Loucy (cell line): ENCODE results near the gene RCAN3.

Experiments used
- EZH2phosphoT487 ChIP-seq: fragments of 200-600 bp; IDR thresholded peaks from 2 replicates; pipeline ENCODE4 v1.6.1; 2018; ENCODE audit warnings: antibody characterized with exemption, mild to moderate bottlenecking, moderate library complexity, borderline replicate concordance
- TF ChIP-seq, protein P1 (sequence below): fragments of 200-600 bp; sonication (generic); conservative IDR thresholded peaks from 2 replicates; pipeline ENCODE4 v1.5.1; 2014; ENCODE audit warnings: mild to moderate bottlenecking, antibody characterized with exemption, low read length

DNA sequence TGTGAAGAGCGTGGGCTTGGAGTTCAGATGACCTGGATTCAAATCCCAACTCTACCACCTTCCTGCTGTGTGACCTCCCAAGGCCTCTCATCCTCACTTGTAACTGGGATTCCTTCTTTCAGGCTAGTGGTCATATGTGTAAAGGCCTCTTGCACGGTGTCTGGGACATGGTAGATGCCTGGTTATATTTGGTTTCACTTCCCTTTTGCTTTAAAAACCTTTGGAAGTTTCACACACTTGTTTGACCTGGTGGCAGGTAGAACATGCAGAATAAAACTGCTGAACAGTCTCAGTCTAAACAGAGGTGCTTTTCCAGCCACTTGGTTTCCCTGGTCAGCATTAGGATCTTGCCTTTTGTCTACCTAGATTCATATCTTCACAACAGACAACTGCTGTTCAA, 37.0 kb upstream of the RCAN3 start:
- TF ChIP-seq, protein P1, sequence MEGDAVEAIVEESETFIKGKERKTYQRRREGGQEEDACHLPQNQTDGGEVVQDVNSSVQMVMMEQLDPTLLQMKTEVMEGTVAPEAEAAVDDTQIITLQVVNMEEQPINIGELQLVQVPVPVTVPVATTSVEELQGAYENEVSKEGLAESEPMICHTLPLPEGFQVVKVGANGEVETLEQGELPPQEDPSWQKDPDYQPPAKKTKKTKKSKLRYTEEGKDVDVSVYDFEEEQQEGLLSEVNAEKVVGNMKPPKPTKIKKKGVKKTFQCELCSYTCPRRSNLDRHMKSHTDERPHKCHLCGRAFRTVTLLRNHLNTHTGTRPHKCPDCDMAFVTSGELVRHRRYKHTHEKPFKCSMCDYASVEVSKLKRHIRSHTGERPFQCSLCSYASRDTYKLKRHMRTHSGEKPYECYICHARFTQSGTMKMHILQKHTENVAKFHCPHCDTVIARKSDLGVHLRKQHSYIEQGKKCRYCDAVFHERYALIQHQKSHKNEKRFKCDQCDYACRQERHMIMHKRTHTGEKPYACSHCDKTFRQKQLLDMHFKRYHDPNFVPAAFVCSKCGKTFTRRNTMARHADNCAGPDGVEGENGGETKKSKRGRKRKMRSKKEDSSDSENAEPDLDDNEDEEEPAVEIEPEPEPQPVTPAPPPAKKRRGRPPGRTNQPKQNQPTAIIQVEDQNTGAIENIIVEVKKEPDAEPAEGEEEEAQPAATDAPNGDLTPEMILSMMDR = no peak
- no peak for TF ChIP-seq EZH2phosphoT487
